ENCODE results near the gene ASPSCR1.

DNA sequence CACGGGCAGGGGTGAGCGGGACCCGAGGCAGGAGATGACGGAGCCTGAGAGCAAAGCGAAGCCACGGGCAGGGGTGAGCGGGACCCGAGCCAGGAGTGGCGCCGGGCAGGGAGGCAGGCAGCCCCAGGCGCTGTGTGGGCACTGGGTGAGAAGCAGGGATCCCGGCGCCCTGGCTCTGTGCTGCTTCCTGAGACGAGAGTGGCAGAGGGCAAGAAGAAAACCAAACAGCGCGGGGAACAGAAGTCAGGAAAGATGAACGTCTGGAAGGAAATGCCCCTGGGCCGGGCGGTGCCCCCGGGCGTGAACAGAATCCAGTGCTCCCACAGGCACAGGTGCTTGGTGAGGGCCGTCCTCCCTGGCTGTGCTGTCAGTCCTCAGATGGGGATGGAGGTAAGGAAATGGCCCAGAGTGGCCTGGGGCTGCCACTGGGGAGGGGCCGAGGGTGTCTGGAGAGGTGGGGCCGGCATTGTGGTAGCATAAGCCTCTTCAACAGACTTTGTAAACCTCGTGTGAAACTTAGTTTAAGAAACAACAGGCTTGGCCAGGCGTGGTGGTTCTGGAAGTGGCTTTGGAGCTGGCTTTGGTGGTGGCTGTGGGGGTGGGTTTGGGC, 9.8 kb downstream of the ASPSCR1 start:
- TF ChIP-seq, protein P1, sequence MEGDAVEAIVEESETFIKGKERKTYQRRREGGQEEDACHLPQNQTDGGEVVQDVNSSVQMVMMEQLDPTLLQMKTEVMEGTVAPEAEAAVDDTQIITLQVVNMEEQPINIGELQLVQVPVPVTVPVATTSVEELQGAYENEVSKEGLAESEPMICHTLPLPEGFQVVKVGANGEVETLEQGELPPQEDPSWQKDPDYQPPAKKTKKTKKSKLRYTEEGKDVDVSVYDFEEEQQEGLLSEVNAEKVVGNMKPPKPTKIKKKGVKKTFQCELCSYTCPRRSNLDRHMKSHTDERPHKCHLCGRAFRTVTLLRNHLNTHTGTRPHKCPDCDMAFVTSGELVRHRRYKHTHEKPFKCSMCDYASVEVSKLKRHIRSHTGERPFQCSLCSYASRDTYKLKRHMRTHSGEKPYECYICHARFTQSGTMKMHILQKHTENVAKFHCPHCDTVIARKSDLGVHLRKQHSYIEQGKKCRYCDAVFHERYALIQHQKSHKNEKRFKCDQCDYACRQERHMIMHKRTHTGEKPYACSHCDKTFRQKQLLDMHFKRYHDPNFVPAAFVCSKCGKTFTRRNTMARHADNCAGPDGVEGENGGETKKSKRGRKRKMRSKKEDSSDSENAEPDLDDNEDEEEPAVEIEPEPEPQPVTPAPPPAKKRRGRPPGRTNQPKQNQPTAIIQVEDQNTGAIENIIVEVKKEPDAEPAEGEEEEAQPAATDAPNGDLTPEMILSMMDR (IDR thresholded peaks at IDR 0.05), result no peak
- TF ChIP-seq EP300 (IDR thresholded peaks at IDR 0.05), result no peak

All from gastroesophageal sphincter (tissue), 3 donors.